SK-N-SH (cell line): ENCODE measurements around the gene FADS1. TPM values are rescaled to one million over a fixed set of nuclear protein-coding genes. Genes with fewer than 3 reads are reported as not detected.

Experiments
- CTCF ChIA-PET: fragments of 300-600, 350-600 bp; formaldehyde crosslinking; extraction: SDS; loops from one replicate; lab custom pipeline; 2021; lab: Yijun Ruan, JAX
- POLR2A ChIA-PET: fragments of 350-600 bp; sonication (Branson Sonifier 250); formaldehyde crosslinking; extraction: SDS; loops from one replicate; lab custom pipeline; 2020; ENCODE audit warnings: antibody characterized with exemption, inconsistent platforms; lab: Yijun Ruan, JAX
- DNase-seq: peaks from one replicate; pipeline ENCODE4 v3.0.0; 2012
- H2AFZ ChIP-seq: fragments of 200-600 bp; sonication (generic); 2 replicates; pipeline ENCODE4 v1.8.1; 2016; ENCODE audit warnings: antibody characterized with exemption, mild to moderate bottlenecking, low read depth
- H3F3A ChIP-seq: fragments of 200-600 bp; sonication (generic); replicated peaks from 2 replicates; pipeline ENCODE3; 2016; ENCODE audit warnings: antibody characterized with exemption, mild to moderate bottlenecking; ENCODE audit not compliant: insufficient read depth
- H3K27ac ChIP-seq, 2 experiments: fragments of 200-500 bp in 1 of 2; fragments of 200-600 bp in 1 of 2; sonication (Bioruptor generic) in 1 of 2; sonication (generic), shearing (Covaris generic) in 1 of 2; 2 replicates each; pipeline versions ENCODE4 v1.5.1 to v1.6.1; 2014 to 2016; ENCODE audit warnings: low read depth in 2 of 2, inconsistent platforms in 1 of 2, low read length in 1 of 2, mild to moderate bottlenecking in 1 of 2, mixed read lengths in 1 of 2
- H3K27me3 ChIP-seq: fragments of 200-600 bp; sonication (generic), shearing (Covaris generic); 2 replicates; pipeline ENCODE4 v1.6.1; 2016; ENCODE audit warnings: mixed run types; ENCODE audit not compliant: insufficient read depth
- H3K36me3 ChIP-seq, 2 experiments: fragments of 200-500 bp in 1 of 2; fragments of 200-600 bp in 1 of 2; sonication (Bioruptor generic) in 1 of 2; sonication (generic) in 1 of 2; replicated peaks in 1 of 2; 2 replicates each; pipeline versions ENCODE3 to v1.5.1; 2014 to 2016; ENCODE audit warnings: low read length in 1 of 2, mild to moderate bottlenecking in 1 of 2; ENCODE audit not compliant: insufficient read depth in 2 of 2, control insufficient read depth in 1 of 2
- H3K4me1 ChIP-seq, 2 experiments: fragments of 200-500 bp in 1 of 2; fragments of 200-600 bp in 1 of 2; sonication (Bioruptor generic) in 1 of 2; sonication (generic), shearing (Covaris generic) in 1 of 2; 2 replicates each; pipeline versions ENCODE4 v1.5.1 to v1.6.1; 2014 to 2016; ENCODE audit warnings: low read depth in 1 of 2, low read length in 1 of 2, mixed run types in 1 of 2; ENCODE audit not compliant: insufficient read depth in 2 of 2, control insufficient read depth in 1 of 2
- H3K4me2 ChIP-seq: fragments of 200-600 bp; sonication (generic), shearing (Covaris generic); 2 replicates; pipeline ENCODE4 v1.6.1; 2017; ENCODE audit warnings: mixed run types
- H3K4me3 ChIP-seq, 2 experiments: fragments of 200-500 bp in 1 of 2; fragments of 200-600 bp in 1 of 2; sonication (Bioruptor generic) in 1 of 2; sonication (generic), shearing (Covaris generic) in 1 of 2; 2 replicates each; pipeline versions ENCODE4 v1.5.1 to v1.8.1; 2014 to 2016; ENCODE audit warnings: low read depth in 2 of 2, inconsistent platforms in 1 of 2, low read length in 1 of 2, mild to moderate bottlenecking in 1 of 2, mixed read lengths in 1 of 2, moderate library complexity in 1 of 2
- H3K79me2 ChIP-seq: fragments of 200-600 bp; sonication (generic); 2 replicates; pipeline ENCODE4 v1.8.1; 2017; ENCODE audit warnings: mild to moderate bottlenecking; ENCODE audit not compliant: insufficient read depth
- H3K9ac ChIP-seq: fragments of 200-600 bp; sonication (generic); 2 replicates; pipeline ENCODE4 v1.6.1; 2017; ENCODE audit warnings: mixed run types
- H3K9me2 ChIP-seq: fragments of 200-600 bp; sonication (generic); 2 replicates; pipeline ENCODE4 v1.6.1; 2017; ENCODE audit warnings: mixed run types
- H3K9me3 ChIP-seq: fragments of 200-600 bp; sonication (generic); 2 replicates; pipeline ENCODE4 v1.6.1; 2017; ENCODE audit warnings: mixed run types, mild to moderate bottlenecking, moderate library complexity
- H4K20me1 ChIP-seq: fragments of 200-600 bp; sonication (generic); 2 replicates; pipeline ENCODE4 v1.6.1; 2017; ENCODE audit warnings: mild to moderate bottlenecking, mixed run types; ENCODE audit not compliant: insufficient read depth
- ELF1 ChIP-seq: IDR thresholded peaks from 2 replicates; pipeline ENCODE4 v1.4.0; 2012
- EP300 ChIP-seq, 2 experiments: IDR thresholded peaks; 2 replicates each; pipeline versions ENCODE4 v1.4.0 to v1.6.1; 2012; ENCODE audit warnings: borderline replicate concordance in 1 of 2, low read depth in 1 of 2, low read length in 1 of 2
- FOXJ3 ChIP-seq: sonication (generic); formaldehyde crosslinking; IDR thresholded peaks from 2 replicates; pipeline ENCODE4 v1.5.1; 2020; ENCODE audit warnings: mild to moderate bottlenecking, missing genetic modification reagents
- FOXM1 ChIP-seq: IDR thresholded peaks from 2 replicates; pipeline ENCODE4 v1.4.0; 2012; ENCODE audit warnings: low read depth, mild to moderate bottlenecking
- POLR2AphosphoS5 ChIP-seq: IDR thresholded peaks from 2 replicates; pipeline ENCODE4 v1.6.1; 2012; ENCODE audit warnings: low read depth, low read length
- RAD21 ChIP-seq: IDR thresholded peaks from 2 replicates; pipeline ENCODE4 v1.6.1; 2012; ENCODE audit warnings: mild to moderate bottlenecking, low read length
- RXRA ChIP-seq: IDR thresholded peaks from 2 replicates; pipeline ENCODE4 v1.4.0; 2012; ENCODE audit warnings: low read depth, mild to moderate bottlenecking, borderline replicate concordance
- SMC3 ChIP-seq: IDR thresholded peaks from 2 replicates; pipeline ENCODE4 v1.6.1; 2012; ENCODE audit warnings: low read depth, low read length, improper control_type of control experiment
- TAF1 ChIP-seq: IDR thresholded peaks from 2 replicates; pipeline ENCODE4 v1.6.1; 2012; ENCODE audit warnings: low read depth, mild to moderate bottlenecking, low read length, moderate library complexity, borderline replicate concordance
- YY1 ChIP-seq: IDR thresholded peaks from 2 replicates; pipeline ENCODE4 v1.4.0; 2012; ENCODE audit warnings: low read depth, mild to moderate bottlenecking
- WGBS: methylation state at CpG from one replicate; pipeline ENCODE4 v1.1.6; 2017; ENCODE audit warnings: low lambda C conversion rate; 5-methylcytosine and 5-hydroxymethylcytosine counted together
- polyA plus RNA-seq, 3 experiments: library from polyadenylated mRNA; depleted of rRNA; stranded (reverse); fragments of >200 nt; gene quantifications; 2 replicates each; pipeline ENCODE4 v1.2.3, GENCODE V29; 2012
- TF ChIP-seq, protein P1 (sequence below): fragments of 150-350 bp; IDR thresholded peaks from 2 replicates; pipeline ENCODE4 v1.6.1; 2017; ENCODE audit warnings: antibody characterized with exemption, low read length, low read depth, borderline replicate concordance
- TF ChIP-seq, protein P2 (sequence below): fragments of 150-350 bp; IDR thresholded peaks from 2 replicates; pipeline ENCODE4 v1.6.1; 2016; ENCODE audit warnings: mild to moderate bottlenecking, low read depth, low read length
- TF ChIP-seq, protein P3 (sequence below): IDR thresholded peaks from 2 replicates; pipeline ENCODE4 v1.6.1; 2012; ENCODE audit warnings: mild to moderate bottlenecking, low read depth, low read length, moderate library complexity
- TF ChIP-seq, protein P4 (sequence below): IDR thresholded peaks from 2 replicates; pipeline ENCODE4; 2012
- TF ChIP-seq, protein P5 (sequence below): IDR thresholded peaks from 2 replicates; pipeline ENCODE4 v1.4.0; 2012; ENCODE audit warnings: low read depth, borderline replicate concordance
- TF ChIP-seq, protein P6 (sequence below): fragments of 200-600 bp; sonication (generic); IDR thresholded peaks from 2 replicates; pipeline ENCODE4 v1.6.1; 2017; ENCODE audit warnings: antibody characterized with exemption, mild to moderate bottlenecking, moderate library complexity

The FADS1 gene
- polyA plus RNA-seq, 1 of the 3 experiments (the other 2 are of a cell fraction) = 20.6 TPM

DNA sequence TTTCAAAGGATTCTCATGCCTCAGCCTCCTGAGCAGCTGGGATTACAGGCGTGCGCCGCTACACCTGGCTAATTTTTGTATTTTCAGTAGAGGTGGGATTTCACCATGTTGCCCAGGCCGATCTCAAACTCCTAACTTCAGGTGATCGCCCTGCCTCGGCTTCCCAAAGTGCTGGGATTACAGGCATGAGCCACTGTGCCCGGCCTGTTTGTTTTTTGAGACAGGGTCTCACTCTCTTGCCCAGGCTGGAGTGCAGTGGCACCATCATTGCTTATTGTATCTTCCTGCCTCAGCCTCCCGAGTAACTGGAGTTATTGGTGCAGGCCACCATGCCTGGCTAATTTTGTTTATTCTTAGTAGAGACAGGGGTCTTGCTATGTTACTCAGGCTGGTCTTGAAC, 19.4 kb upstream of the FADS1 start (continued):
- TF ChIP-seq, protein P1, sequence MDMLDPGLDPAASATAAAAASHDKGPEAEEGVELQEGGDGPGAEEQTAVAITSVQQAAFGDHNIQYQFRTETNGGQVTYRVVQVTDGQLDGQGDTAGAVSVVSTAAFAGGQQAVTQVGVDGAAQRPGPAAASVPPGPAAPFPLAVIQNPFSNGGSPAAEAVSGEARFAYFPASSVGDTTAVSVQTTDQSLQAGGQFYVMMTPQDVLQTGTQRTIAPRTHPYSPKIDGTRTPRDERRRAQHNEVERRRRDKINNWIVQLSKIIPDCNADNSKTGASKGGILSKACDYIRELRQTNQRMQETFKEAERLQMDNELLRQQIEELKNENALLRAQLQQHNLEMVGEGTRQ = no peak
- TF ChIP-seq TAF1 = no peak
- no peak for TF ChIP-seq SMC3
- TF ChIP-seq EP300 (IDR thresholded peaks at IDR 0.05; ENCODE audit: borderline replicate concordance in 1 of 2, low read depth in 1 of 2, low read length in 1 of 2) = no peak
- no peak for TF ChIP-seq FOXM1
- TF ChIP-seq RAD21 = no peak
- TF ChIP-seq, protein P2, sequence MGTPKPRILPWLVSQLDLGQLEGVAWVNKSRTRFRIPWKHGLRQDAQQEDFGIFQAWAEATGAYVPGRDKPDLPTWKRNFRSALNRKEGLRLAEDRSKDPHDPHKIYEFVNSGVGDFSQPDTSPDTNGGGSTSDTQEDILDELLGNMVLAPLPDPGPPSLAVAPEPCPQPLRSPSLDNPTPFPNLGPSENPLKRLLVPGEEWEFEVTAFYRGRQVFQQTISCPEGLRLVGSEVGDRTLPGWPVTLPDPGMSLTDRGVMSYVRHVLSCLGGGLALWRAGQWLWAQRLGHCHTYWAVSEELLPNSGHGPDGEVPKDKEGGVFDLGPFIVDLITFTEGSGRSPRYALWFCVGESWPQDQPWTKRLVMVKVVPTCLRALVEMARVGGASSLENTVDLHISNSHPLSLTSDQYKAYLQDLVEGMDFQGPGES = no peak
- TF ChIP-seq FOXJ3 (CRISPR knock-in tag) = no peak
- TF ChIP-seq POLR2AphosphoS5 = no peak
- TF ChIP-seq, all 33 proteins: peak for 0

DNA sequence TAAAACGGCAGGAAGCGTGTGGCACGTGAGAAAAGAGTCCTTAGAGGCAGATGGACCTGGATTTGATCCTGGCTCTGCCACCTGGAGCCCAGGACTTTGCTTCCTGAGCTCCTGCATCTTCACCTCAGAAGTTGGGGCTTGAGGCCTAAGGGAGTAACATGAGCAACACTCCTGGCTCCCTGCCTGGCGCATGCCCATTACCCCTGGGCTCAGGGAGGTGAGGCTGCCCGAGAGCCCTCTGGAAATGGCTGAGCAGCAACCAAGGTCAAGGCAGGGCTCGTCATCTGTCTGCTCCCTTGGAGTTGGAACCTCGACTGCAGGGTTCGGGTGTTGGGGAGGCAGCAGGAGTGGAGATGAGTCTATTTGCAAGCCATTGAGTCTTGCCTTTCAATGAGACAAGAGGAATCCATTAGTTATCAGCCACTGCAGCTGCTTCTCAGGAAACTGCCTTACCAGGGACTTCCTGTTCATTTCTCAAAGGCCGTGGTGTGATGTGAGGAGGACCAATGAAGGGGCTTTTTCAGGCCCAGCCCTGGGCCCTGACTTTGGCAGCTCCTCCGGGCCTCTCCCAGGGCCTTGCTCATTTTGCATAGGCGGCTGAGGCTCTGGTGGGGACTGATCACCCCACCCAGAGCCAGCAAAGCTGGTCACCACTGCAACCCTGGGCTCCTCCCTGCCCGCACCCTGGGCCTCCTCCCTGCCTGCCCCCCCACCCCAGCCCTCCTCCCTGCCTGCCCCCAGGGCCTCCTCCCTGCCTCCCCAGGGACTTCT, 17.7 kb upstream of the FADS1 start:
- Histone ChIP-seq H3K79me2 (peaks cover 40% of the 10 kb centered on the region), H3F3A (no peaks in the 10 kb centered on the region), H3K9me2 (no peaks in the 10 kb centered on the region), H4K20me1 (no peaks in the 10 kb centered on the region; the same call in 1 of the 2 replicates), H3K27ac (peak overlapping the region; percentile 24 to 47; a peak in 2 of 4 replicates), H3K4me3 (no peak overlapping the region), H3K9ac (no peak overlapping the region), H3K4me2 (no peak overlapping the region), H3K4me1 (peaks cover 32 to 54% of the 10 kb centered on the region in 2 experiments; a peak in 3 of 4 replicates), H3K36me3 (peaks cover under 1 to 18% of the 10 kb centered on the region in 2 experiments), H3K27me3 (no peaks in the 10 kb centered on the region), H2AFZ (no peak overlapping the region), H3K9me3 (no peaks in the 10 kb centered on the region)
- 81% methylated on average over 6 of the region's 12 CpGs for WGBS
- DNase-seq = peak; percentile 27
- ChIA-PET POLR2A (interaction anchor here (1.0 kb wide), 1 partner anchor 18 kb away, joined by 3 read pairs; the partner anchor contains the start of gene FADS1), CTCF (interaction anchor here (1.5 to 2.3 kb wide), 3 partner anchors 63 to 273 kb away, joined by 4 to 7 read pairs (median 7); no protein-coding TSS in a partner anchor)
- TF ChIP-seq, protein P3, sequence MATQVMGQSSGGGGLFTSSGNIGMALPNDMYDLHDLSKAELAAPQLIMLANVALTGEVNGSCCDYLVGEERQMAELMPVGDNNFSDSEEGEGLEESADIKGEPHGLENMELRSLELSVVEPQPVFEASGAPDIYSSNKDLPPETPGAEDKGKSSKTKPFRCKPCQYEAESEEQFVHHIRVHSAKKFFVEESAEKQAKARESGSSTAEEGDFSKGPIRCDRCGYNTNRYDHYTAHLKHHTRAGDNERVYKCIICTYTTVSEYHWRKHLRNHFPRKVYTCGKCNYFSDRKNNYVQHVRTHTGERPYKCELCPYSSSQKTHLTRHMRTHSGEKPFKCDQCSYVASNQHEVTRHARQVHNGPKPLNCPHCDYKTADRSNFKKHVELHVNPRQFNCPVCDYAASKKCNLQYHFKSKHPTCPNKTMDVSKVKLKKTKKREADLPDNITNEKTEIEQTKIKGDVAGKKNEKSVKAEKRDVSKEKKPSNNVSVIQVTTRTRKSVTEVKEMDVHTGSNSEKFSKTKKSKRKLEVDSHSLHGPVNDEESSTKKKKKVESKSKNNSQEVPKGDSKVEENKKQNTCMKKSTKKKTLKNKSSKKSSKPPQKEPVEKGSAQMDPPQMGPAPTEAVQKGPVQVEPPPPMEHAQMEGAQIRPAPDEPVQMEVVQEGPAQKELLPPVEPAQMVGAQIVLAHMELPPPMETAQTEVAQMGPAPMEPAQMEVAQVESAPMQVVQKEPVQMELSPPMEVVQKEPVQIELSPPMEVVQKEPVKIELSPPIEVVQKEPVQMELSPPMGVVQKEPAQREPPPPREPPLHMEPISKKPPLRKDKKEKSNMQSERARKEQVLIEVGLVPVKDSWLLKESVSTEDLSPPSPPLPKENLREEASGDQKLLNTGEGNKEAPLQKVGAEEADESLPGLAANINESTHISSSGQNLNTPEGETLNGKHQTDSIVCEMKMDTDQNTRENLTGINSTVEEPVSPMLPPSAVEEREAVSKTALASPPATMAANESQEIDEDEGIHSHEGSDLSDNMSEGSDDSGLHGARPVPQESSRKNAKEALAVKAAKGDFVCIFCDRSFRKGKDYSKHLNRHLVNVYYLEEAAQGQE = no peak
- TF ChIP-seq YY1 (no peak), TAF1 (no peak), ELF1 (no peak), RXRA (no peak), EP300 (IDR thresholded peaks at IDR 0.05; ENCODE audit: borderline replicate concordance in 1 of 2, low read depth in 1 of 2, low read length in 1 of 2) (no peak)
- TF ChIP-seq, protein P4, sequence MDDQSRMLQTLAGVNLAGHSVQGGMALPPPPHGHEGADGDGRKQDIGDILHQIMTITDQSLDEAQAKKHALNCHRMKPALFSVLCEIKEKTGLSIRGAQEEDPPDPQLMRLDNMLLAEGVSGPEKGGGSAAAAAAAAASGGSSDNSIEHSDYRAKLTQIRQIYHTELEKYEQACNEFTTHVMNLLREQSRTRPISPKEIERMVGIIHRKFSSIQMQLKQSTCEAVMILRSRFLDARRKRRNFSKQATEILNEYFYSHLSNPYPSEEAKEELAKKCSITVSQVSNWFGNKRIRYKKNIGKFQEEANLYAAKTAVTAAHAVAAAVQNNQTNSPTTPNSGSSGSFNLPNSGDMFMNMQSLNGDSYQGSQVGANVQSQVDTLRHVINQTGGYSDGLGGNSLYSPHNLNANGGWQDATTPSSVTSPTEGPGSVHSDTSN = no peak
- TF ChIP-seq, protein P5, sequence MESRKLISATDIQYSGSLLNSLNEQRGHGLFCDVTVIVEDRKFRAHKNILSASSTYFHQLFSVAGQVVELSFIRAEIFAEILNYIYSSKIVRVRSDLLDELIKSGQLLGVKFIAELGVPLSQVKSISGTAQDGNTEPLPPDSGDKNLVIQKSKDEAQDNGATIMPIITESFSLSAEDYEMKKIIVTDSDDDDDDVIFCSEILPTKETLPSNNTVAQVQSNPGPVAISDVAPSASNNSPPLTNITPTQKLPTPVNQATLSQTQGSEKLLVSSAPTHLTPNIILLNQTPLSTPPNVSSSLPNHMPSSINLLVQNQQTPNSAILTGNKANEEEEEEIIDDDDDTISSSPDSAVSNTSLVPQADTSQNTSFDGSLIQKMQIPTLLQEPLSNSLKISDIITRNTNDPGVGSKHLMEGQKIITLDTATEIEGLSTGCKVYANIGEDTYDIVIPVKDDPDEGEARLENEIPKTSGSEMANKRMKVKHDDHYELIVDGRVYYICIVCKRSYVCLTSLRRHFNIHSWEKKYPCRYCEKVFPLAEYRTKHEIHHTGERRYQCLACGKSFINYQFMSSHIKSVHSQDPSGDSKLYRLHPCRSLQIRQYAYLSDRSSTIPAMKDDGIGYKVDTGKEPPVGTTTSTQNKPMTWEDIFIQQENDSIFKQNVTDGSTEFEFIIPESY = no peak
- TF ChIP-seq, protein P1 = no peak
- TF ChIP-seq, protein P6, sequence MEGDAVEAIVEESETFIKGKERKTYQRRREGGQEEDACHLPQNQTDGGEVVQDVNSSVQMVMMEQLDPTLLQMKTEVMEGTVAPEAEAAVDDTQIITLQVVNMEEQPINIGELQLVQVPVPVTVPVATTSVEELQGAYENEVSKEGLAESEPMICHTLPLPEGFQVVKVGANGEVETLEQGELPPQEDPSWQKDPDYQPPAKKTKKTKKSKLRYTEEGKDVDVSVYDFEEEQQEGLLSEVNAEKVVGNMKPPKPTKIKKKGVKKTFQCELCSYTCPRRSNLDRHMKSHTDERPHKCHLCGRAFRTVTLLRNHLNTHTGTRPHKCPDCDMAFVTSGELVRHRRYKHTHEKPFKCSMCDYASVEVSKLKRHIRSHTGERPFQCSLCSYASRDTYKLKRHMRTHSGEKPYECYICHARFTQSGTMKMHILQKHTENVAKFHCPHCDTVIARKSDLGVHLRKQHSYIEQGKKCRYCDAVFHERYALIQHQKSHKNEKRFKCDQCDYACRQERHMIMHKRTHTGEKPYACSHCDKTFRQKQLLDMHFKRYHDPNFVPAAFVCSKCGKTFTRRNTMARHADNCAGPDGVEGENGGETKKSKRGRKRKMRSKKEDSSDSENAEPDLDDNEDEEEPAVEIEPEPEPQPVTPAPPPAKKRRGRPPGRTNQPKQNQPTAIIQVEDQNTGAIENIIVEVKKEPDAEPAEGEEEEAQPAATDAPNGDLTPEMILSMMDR = no peak
